H1 (cell line): Measurements from ENCODE around the gene ZNF226.

Experiments used
- RFX5 ChIP-seq: IDR thresholded peaks from 2 replicates; pipeline ENCODE4 v1.6.1; 2011; ENCODE audit warnings: low read depth, low read length, improper control_type of control experiment, borderline replicate concordance
- SUZ12 ChIP-seq: fragments of 200-600 bp; sonication (generic); IDR thresholded peaks from 2 replicates; pipeline ENCODE4 v1.6.1; 2012; ENCODE audit warnings: mild to moderate bottlenecking, inconsistent platforms, low read length, moderate library complexity, mixed read lengths
- TBP ChIP-seq: IDR thresholded peaks from 2 replicates; pipeline ENCODE4 v1.6.1; 2011; ENCODE audit warnings: low read depth, low read length, improper control_type of control experiment
- TF ChIP-seq, protein P1 (sequence below): IDR thresholded peaks from 2 replicates; pipeline ENCODE4 v1.6.1; 2011; ENCODE audit warnings: low read length, improper control_type of control experiment
- TF ChIP-seq, protein P2 (sequence below): IDR thresholded peaks from 2 replicates; pipeline ENCODE4 v1.6.1; 2012; ENCODE audit warnings: inconsistent platforms
- TF ChIP-seq, protein P3 (sequence below), 3 experiments: IDR thresholded peaks; 1 replicate in 2 of 3; 2 replicates in 1 of 3; pipeline versions ENCODE4 v1.5.1 to v1.6.1; 2011; ENCODE audit warnings: low read length in 3 of 3, mild to moderate bottlenecking in 3 of 3, inconsistent platforms in 2 of 3, low read depth in 1 of 3, moderate library complexity in 1 of 3; ENCODE audit not compliant: insufficient read depth in 1 of 3; ENCODE audit errors: control extremely low read depth in 1 of 3

- TF ChIP-seq, protein P1, sequence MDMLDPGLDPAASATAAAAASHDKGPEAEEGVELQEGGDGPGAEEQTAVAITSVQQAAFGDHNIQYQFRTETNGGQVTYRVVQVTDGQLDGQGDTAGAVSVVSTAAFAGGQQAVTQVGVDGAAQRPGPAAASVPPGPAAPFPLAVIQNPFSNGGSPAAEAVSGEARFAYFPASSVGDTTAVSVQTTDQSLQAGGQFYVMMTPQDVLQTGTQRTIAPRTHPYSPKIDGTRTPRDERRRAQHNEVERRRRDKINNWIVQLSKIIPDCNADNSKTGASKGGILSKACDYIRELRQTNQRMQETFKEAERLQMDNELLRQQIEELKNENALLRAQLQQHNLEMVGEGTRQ = no peak
- TF ChIP-seq, protein P2, sequence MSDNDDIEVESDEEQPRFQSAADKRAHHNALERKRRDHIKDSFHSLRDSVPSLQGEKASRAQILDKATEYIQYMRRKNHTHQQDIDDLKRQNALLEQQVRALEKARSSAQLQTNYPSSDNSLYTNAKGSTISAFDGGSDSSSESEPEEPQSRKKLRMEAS = no peak
- no peak for TF ChIP-seq TBP
- TF ChIP-seq, protein P3, sequence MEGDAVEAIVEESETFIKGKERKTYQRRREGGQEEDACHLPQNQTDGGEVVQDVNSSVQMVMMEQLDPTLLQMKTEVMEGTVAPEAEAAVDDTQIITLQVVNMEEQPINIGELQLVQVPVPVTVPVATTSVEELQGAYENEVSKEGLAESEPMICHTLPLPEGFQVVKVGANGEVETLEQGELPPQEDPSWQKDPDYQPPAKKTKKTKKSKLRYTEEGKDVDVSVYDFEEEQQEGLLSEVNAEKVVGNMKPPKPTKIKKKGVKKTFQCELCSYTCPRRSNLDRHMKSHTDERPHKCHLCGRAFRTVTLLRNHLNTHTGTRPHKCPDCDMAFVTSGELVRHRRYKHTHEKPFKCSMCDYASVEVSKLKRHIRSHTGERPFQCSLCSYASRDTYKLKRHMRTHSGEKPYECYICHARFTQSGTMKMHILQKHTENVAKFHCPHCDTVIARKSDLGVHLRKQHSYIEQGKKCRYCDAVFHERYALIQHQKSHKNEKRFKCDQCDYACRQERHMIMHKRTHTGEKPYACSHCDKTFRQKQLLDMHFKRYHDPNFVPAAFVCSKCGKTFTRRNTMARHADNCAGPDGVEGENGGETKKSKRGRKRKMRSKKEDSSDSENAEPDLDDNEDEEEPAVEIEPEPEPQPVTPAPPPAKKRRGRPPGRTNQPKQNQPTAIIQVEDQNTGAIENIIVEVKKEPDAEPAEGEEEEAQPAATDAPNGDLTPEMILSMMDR (IDR thresholded peaks at IDR 0.05; ENCODE audit: control extremely low read depth in 1 of 3, insufficient read depth in 1 of 3, low read depth in 1 of 3, low read length in 3 of 3) = no peak
- no peak for TF ChIP-seq SUZ12
- TF ChIP-seq RFX5 = no peak
Measured at GRCh38 chr19:44207126-44207803, 42.4 kb downstream of the ZNF226 start.
